ENCODE measurements around the gene CTCF.

The CTCF gene

GRCh38 chr16:67668495-67669157 lies 106.3 kb downstream of the CTCF start:
- no peaks in the 10 kb centered on the region for H3K36me3 Mint-ChIP-seq (ENCODE audit: low read depth)
- H3K4me1 Mint-ChIP-seq (ENCODE audit: low read depth), result peaks cover 7% of the 10 kb centered on the region
- no peaks in the 10 kb centered on the region for H3K27me3 Mint-ChIP-seq (ENCODE audit: low read depth)
- H3K4me3 Mint-ChIP-seq, result no peak overlapping the region
- H3K27ac Mint-ChIP-seq, result no peak overlapping the region
- DNase-seq (ENCODE audit: low spot score), result no peak
- H3K9me3 Mint-ChIP-seq, result no peaks in the 10 kb centered on the region

- H3K36me3 Mint-ChIP-seq (ENCODE audit: low read depth), result no peaks in the 10 kb centered on the region
- no peaks in the 10 kb centered on the region for H3K9me3 Mint-ChIP-seq
- DNase-seq (ENCODE audit: low spot score), result no peak
- H3K4me3 Mint-ChIP-seq, result no peak overlapping the region
- H3K27me3 Mint-ChIP-seq (ENCODE audit: low read depth), result no peaks in the 10 kb centered on the region
- no peak overlapping the region for H3K27ac Mint-ChIP-seq
- H3K4me1 Mint-ChIP-seq (ENCODE audit: low read depth), result peaks cover 7% of the 10 kb centered on the region
Measured at GRCh38 chr16:67669499-67670101, 107.3 kb downstream of the CTCF start.

- DNase-seq (ENCODE audit: low spot score), result no peak
- Mint-ChIP-seq H3K4me3 (no peak overlapping the region), H3K9me3 (no peaks in the 10 kb centered on the region), H3K4me1 (ENCODE audit: low read depth) (peaks cover 2% of the 10 kb centered on the region), H3K27me3 (ENCODE audit: low read depth) (no peaks in the 10 kb centered on the region), H3K27ac (no peak overlapping the region), H3K36me3 (ENCODE audit: low read depth) (no peaks in the 10 kb centered on the region)
Measured at GRCh38 chr16:67672306-67672705, 110.0 kb downstream of the CTCF start.

- no peaks in the 10 kb centered on the region for H3K27me3 Mint-ChIP-seq (ENCODE audit: low read depth)
- H3K4me3 Mint-ChIP-seq, result no peak overlapping the region
- peaks cover under 1% of the 10 kb centered on the region for H3K4me1 Mint-ChIP-seq (ENCODE audit: low read depth)
- no peak overlapping the region for H3K27ac Mint-ChIP-seq
- no peaks in the 10 kb centered on the region for H3K36me3 Mint-ChIP-seq (ENCODE audit: low read depth)
- no peak for DNase-seq (ENCODE audit: low spot score)
- no peaks in the 10 kb centered on the region for H3K9me3 Mint-ChIP-seq
Measured at GRCh38 chr16:67672739-67673662, 110.7 kb downstream of the CTCF start.

GRCh38 chr16:67673712-67674580 lies 111.6 kb downstream of the CTCF start:
- no peaks in the 10 kb centered on the region for H3K9me3 Mint-ChIP-seq
- no peaks in the 10 kb centered on the region for H3K27me3 Mint-ChIP-seq (ENCODE audit: low read depth)
- no peak for DNase-seq (ENCODE audit: low spot score)
- no peaks in the 10 kb centered on the region for H3K4me1 Mint-ChIP-seq (ENCODE audit: low read depth)
- H3K36me3 Mint-ChIP-seq (ENCODE audit: low read depth), result no peaks in the 10 kb centered on the region
- H3K4me3 Mint-ChIP-seq, result no peak overlapping the region
- no peak overlapping the region for H3K27ac Mint-ChIP-seq

GRCh38 chr16:67674851-67675578 lies 112.7 kb downstream of the CTCF start:
- H3K27me3 Mint-ChIP-seq (ENCODE audit: low read depth), result no peaks in the 10 kb centered on the region
- no peak overlapping the region for H3K27ac Mint-ChIP-seq
- no peaks in the 10 kb centered on the region for H3K4me1 Mint-ChIP-seq (ENCODE audit: low read depth)
- no peaks in the 10 kb centered on the region for H3K9me3 Mint-ChIP-seq
- no peaks in the 10 kb centered on the region for H3K36me3 Mint-ChIP-seq (ENCODE audit: low read depth)
- H3K4me3 Mint-ChIP-seq, result no peak overlapping the region
- no peak for DNase-seq (ENCODE audit: low spot score)

- H3K36me3 Mint-ChIP-seq (ENCODE audit: low read depth), result no peaks in the 10 kb centered on the region
- H3K27ac Mint-ChIP-seq, result no peak overlapping the region
Measured at GRCh38 chr16:67675579-67675935, 113.2 kb downstream of the CTCF start.

GRCh38 chr16:67675999-67676398 lies 113.7 kb downstream of the CTCF start:
- H3K27me3 Mint-ChIP-seq (ENCODE audit: low read depth), result no peaks in the 10 kb centered on the region
- no peaks in the 10 kb centered on the region for H3K4me1 Mint-ChIP-seq (ENCODE audit: low read depth)
- H3K27ac Mint-ChIP-seq, result no peak overlapping the region
- no peak overlapping the region for H3K4me3 Mint-ChIP-seq
- no peaks in the 10 kb centered on the region for H3K36me3 Mint-ChIP-seq (ENCODE audit: low read depth)
- H3K9me3 Mint-ChIP-seq, result no peaks in the 10 kb centered on the region
- DNase-seq (ENCODE audit: low spot score), result no peak

More at GRCh38 chr16:67675579-67675935, 113.2 kb downstream of the CTCF start:
- DNase-seq (ENCODE audit: low spot score), result no peak
- H3K4me1 Mint-ChIP-seq (ENCODE audit: low read depth), result no peaks in the 10 kb centered on the region
- H3K4me3 Mint-ChIP-seq, result no peak overlapping the region
- no peaks in the 10 kb centered on the region for H3K27me3 Mint-ChIP-seq (ENCODE audit: low read depth)
- H3K9me3 Mint-ChIP-seq, result no peaks in the 10 kb centered on the region

- DNase-seq (ENCODE audit: low spot score), result no peak
- no peaks in the 10 kb centered on the region for H3K9me3 Mint-ChIP-seq
- no peak overlapping the region for H3K27ac Mint-ChIP-seq
- no peak overlapping the region for H3K4me3 Mint-ChIP-seq
- H3K27me3 Mint-ChIP-seq (ENCODE audit: low read depth), result no peaks in the 10 kb centered on the region
- H3K4me1 Mint-ChIP-seq (ENCODE audit: low read depth), result no peaks in the 10 kb centered on the region
- H3K36me3 Mint-ChIP-seq (ENCODE audit: low read depth), result no peaks in the 10 kb centered on the region
Measured at GRCh38 chr16:67676516-67676915, 114.2 kb downstream of the CTCF start.

- Mint-ChIP-seq H3K36me3 (ENCODE audit: low read depth) (no peaks in the 10 kb centered on the region), H3K9me3 (no peaks in the 10 kb centered on the region), H3K27me3 (ENCODE audit: low read depth) (no peaks in the 10 kb centered on the region), H3K4me1 (ENCODE audit: low read depth) (no peaks in the 10 kb centered on the region), H3K27ac (no peak overlapping the region), H3K4me3 (no peak overlapping the region)
- no peak for DNase-seq (ENCODE audit: low spot score)
Measured at GRCh38 chr16:67676939-67677338, 114.6 kb downstream of the CTCF start.

- no peaks in the 10 kb centered on the region for H3K36me3 Mint-ChIP-seq (ENCODE audit: low read depth)
Measured at GRCh38 chr16:67677712-67678111, 115.4 kb downstream of the CTCF start.

GRCh38 chr16:67678354-67679023 lies 116.2 kb downstream of the CTCF start:
- no peaks in the 10 kb centered on the region for H3K9me3 Mint-ChIP-seq
- no peaks in the 10 kb centered on the region for H3K27me3 Mint-ChIP-seq (ENCODE audit: low read depth)
- no peaks in the 10 kb centered on the region for H3K4me1 Mint-ChIP-seq (ENCODE audit: low read depth)
- H3K36me3 Mint-ChIP-seq (ENCODE audit: low read depth), result no peaks in the 10 kb centered on the region
- no peak for DNase-seq (ENCODE audit: low spot score)
- no peak overlapping the region for H3K27ac Mint-ChIP-seq
- H3K4me3 Mint-ChIP-seq, result no peak overlapping the region

More at GRCh38 chr16:67677712-67678111, 115.4 kb downstream of the CTCF start:
- no peak overlapping the region for H3K27ac Mint-ChIP-seq
- H3K27me3 Mint-ChIP-seq (ENCODE audit: low read depth), result no peaks in the 10 kb centered on the region
- DNase-seq (ENCODE audit: low spot score), result no peak
- H3K9me3 Mint-ChIP-seq, result no peaks in the 10 kb centered on the region
- no peak overlapping the region for H3K4me3 Mint-ChIP-seq
- H3K4me1 Mint-ChIP-seq (ENCODE audit: low read depth), result no peaks in the 10 kb centered on the region

All from T-helper 2 cell treated with Interferon-gamma antibody and Interleukin-4, amounts not matched to agents 5 μg/mL and 100 μg/mL, for 36 hours (primary cell).